ENCODE results near the gene MS4A18.
"Not testable (repeated sequence)": the region's sequence is repeated elsewhere in the genome, so short reads cannot be mapped to it uniquely, and the experiment has no call there.

Gene MS4A18

GRCh38 chr11:60724420-60724819, at the start of gene MS4A18:
Gene MS4A18 (plus strand): TSS chr11:60724720.
- DNase-seq (ENCODE audit: low spot score) = no peak

DNA sequence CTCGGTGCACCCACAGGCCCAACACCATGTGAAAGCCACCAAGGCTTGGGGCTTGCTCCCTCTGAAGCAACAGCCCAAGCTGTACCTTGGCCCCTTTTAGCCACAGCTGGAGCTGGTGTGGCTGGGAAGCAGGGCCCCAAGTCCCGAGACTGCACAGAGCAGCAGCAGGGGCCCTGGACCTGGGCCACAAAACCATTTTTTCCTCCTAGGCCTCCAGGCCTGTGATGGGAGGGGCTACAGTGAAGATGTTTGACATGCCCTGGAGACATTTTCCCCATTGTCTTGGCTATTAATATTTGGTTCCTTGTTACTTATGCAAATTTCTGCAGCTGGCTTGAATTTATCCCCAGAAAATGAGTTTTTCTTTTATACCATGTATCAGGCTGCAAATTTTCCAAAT, 46.3 kb upstream of the MS4A18 start:
- not testable (repeated sequence) for DNase-seq (ENCODE audit: low spot score)

DNA sequence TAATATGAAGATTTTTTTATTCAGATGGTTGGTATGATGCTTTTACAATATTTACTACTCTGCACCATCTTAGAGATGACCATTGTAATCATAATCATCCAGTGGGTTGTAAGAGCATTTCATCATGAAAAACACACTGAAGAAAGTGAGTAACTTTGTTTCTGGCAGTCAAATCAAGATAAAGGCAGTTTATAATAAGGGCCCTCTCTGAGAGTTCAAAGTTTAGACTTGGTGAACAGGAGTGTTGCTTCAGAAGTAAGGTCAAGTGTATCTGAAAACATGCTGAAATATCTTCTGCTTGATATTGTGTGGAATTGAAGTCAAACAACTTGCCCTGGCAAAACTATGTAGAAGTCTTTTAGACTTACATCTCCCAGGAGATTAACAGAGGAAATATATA, 44.6 kb upstream of the MS4A18 start:
- no peak for DNase-seq (ENCODE audit: low spot score)

- DNase-seq (ENCODE audit: low spot score) = no peak
Measured at GRCh38 chr11:60680455-60681119, 43.9 kb upstream of the MS4A18 start.

GRCh38 chr11:60684541-60684848, 40.0 kb upstream of the MS4A18 start:
- not testable (repeated sequence) for DNase-seq (ENCODE audit: low spot score)

- no peak for DNase-seq (ENCODE audit: low spot score)
Measured at GRCh38 chr11:60691661-60692060, 32.9 kb upstream of the MS4A18 start.

DNA sequence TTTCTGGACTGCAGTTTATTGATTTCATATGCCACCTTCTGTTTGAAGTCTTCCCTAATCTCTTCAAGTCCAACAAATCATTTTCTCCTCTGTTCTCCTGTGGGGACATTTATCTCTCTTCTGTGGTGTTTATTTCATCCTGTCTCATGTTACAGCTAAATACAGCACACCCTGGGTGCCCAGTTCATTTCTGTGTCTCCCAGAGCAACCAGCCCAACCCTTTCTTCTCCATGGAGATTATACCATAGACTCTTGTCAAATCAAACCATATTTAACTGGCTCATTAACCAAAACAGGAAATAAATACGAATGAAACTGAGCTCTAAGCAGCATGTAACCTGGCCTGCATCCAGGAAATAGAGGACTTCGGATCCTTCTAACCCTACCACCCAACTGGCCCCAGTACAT, 25.2 kb upstream of the MS4A18 start, which contains the start of gene MS4A8:
Gene MS4A8, plus strand, starts transcription at position 329 of the 408 bp plus-strand sequence. CDS start 1,249 bp downstream, outside the sequence.
- DNase-seq (ENCODE audit: low spot score) = no peak

DNA sequence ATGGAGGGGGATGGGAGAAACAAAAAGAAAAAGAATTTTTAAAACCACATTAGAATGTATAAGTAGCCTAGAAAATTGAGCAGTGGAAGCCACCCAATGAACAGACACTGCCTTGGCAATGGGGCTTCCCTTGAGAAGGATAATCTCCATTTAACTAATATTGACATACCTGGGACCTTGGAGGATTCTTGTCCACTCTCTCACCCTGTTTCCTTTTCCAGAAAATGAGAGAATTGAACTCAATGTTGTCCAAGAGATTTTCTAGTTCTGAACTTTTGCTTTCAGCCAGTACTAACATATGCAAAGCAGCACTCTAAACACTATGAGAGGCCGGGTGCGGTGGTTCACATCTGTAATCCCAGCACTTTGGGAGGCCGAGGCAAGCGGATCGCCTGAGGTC, 24.6 kb upstream of the MS4A18 start:
- no peak for DNase-seq (ENCODE audit: low spot score)

DNA sequence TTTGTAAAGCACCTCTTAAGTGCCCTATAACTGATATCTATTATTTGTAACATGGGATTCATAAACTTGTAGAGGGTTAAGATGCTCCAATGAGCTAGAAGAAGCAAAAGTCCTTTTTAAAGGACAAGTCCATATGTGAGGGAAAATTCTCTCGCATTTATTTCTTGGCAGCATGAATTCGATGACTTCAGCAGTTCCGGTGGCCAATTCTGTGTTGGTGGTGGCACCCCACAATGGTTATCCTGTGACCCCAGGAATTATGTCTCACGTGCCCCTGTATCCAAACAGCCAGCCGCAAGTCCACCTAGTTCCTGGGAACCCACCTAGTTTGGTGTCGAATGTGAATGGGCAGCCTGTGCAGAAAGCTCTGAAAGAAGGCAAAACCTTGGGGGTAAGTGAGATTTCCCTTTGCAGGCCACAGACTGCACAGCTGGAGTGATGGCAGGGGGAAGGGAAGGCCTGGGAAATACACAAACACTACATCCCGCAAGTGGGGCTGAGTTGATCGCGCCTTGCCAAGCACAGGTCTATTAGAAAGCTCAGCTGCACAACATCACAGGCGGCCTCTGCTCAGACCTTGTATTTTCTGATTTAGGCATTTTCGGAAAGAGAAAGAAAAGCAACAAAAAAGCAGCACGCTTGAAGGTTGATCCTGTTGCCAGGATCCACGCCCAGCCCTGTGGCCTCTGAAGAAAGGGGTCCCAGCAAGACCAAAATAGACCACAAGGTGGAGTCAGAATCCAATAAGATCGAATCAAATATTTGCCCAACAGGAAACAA, 23.6 kb upstream of the MS4A18 start:
- DNase-seq (ENCODE audit: low spot score) = no peak

GRCh38 chr11:60701469-60701818, 23.1 kb upstream of the MS4A18 start:
- no peak for DNase-seq (ENCODE audit: low spot score)

- no peak for DNase-seq (ENCODE audit: low spot score)
Measured at GRCh38 chr11:60703374-60703773, 21.1 kb upstream of the MS4A18 start.

DNA sequence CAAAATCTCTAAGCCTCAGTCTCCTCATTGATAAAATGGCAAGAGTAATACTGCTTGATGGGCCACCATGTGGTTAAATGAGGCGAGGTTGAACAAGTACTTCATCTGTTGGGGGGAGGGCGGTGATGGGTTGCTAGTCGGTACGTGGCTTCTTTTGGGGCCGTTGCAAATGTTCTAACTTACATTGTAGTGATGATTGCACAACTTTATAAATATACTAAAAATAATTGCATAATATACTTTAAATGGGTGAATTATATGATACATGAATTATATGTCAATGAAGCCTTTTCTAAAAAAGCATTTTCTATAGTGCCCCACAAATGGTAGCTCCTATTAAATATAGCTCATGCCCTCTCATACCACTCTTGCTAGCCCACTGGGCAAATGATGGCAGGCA, 18.6 kb upstream of the MS4A18 start:
- DNase-seq (ENCODE audit: low spot score) = no peak

GRCh38 chr11:60706931-60707330, 17.6 kb upstream of the MS4A18 start:
- no peak for DNase-seq (ENCODE audit: low spot score)

- DNase-seq (ENCODE audit: low spot score) = no peak
Measured at GRCh38 chr11:60710482-60710881, 14.0 kb upstream of the MS4A18 start.

GRCh38 chr11:60711276-60711675, 13.2 kb upstream of the MS4A18 start:
- no peak for DNase-seq (ENCODE audit: low spot score)

GRCh38 chr11:60713423-60713822, 11.1 kb upstream of the MS4A18 start:
- not testable (repeated sequence) for DNase-seq (ENCODE audit: low spot score)

DNA sequence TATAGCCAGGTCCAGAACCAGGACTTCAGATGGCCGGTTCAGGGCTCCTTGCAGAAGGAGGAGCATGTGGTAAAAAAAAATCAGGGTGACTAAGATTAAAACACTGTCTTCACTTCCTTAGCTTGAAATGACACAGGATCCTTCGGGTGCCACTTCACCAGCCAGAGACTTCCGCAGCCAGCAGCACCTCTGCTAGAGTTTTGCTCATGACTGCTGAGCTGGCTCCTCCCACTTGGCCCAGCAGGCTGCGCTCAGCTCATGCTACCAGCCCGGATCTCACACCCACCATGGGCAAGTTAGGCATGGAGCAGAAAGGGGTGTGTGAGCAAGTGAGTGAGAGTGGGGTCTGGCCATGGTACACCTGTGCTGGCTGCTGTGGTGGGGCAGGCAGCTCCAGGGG, 6.6 kb upstream of the MS4A18 start:
- no peak for DNase-seq (ENCODE audit: low spot score)

DNA sequence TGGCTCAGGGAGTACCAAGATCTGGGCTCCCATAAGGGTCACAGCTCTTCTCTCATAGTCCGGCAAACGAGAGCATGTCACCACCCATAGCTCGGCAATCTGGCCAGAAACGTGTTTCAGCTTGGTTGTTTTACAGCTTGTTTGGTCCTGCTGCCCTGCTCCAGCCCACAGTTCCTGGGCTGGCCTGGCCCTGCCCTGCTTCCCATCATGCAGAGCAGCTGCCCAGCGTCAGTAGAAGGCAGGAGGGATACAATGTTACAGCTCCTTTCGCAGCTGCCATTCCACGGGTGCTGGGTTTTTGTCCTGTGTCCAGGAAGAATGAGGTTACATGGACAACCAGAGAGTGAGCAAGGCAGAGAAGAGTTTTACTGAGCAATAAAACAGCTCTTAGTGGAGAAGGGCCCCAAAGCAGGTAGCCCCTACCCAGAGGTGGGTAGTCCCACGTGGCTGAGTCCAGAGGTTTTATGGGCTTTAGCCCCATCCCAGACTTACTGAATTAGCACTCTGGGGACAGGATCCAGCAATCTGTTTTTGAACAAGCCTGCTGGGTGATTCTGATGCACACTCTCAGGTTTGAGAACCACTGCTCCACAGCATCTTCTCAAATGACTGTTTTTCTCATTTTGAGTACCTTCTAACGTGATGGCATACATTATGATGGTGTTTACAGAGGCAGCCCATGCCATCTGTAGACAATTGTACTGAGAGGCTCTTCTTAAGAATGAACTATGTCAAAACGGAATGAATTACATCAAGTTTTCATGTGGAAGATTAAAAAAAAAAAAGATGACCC, 5.8 kb upstream of the MS4A18 start:
- DNase-seq (ENCODE audit: low spot score) = no peak

DNA sequence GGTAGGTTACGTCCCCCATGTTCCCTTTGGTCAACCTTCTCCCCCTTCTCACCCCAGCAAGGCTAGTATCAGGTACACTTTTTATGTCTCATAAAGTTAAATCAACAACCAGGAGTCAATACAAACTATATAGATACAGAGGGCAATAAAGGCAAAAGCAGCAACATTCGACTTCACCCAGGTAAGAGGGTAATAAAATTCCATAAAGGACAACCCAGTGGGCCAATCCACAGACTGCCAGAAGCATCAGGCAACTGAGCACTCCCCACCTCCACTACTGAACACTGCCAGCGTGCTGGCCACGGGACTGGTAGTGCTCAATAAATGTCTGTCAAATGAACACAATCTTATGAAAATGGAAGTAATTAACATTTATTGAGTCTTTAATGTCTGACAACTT, 5.1 kb upstream of the MS4A18 start:
- DNase-seq (ENCODE audit: low spot score) = no peak

DNA sequence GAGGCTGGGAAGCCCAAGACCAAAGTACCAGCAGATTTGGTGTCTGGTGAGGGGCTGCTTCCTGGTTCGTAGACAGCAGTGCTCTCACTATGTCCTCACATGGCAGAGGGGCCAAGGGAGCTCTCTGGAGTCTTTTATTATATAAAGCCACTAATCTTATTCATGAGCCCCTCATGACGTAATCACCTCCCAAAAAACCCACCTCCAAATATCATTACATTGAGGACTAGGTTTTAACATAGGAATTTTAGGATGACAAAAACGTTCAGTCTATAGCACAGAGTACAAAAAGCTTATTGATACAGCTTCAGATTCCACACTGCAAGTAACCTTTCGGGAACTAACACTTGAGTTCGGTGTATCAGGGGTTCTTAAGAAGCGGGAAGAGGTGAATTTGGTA, 4.1 kb upstream of the MS4A18 start:
- no peak for DNase-seq (ENCODE audit: low spot score)

GRCh38 chr11:60725592-60725991, 1.1 kb downstream of the MS4A18 start:
- no peak for DNase-seq (ENCODE audit: low spot score)

GRCh38 chr11:60731586-60731985, 7.1 kb downstream of the MS4A18 start:
- no peak for DNase-seq (ENCODE audit: low spot score)

- DNase-seq (ENCODE audit: low spot score) = no peak
Measured at GRCh38 chr11:60734279-60734678, 9.8 kb downstream of the MS4A18 start.
